HG03108 (cell line): ENCODE data around the gene CES3.
A peak's percentile ranks its signal among the peaks of the same experiment; 100 is the strongest.

Source experiments
- ATAC-seq: cut with Tn5 transposase; IDR thresholded peaks from one replicate; pipeline ENCODE4 v1.9.1; 2021; ENCODE audit warnings: moderate library complexity; ENCODE audit not compliant: unreplicated experiment

CES3 gene

GRCh38 chr16:66926171-66926947 is 34.7 kb upstream of the CES3 start:
- no peak for ATAC-seq

DNA sequence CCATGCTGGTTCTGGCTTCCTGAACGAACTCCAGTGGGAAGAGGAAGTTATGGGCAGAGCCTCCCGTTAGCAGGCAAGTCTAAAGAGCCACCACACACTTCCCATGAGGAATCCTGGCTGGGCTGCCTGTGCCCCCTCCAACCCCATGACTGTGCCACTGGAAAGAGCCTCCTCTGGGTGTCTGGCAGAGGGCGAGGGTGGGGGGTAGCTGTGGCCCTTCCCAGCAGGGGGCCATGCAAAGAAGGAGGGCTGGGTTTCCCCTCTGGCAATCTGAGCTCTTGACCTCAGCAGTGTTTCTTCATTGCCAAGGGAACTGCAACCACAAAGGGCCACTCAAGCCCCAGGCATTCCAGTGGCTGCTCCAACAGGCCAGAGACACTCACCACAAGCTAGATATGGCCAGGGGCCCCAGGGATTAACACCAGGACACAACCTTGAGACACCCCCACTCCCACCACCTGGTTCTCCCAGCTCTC is 34.1 kb upstream of the CES3 start:
- no peak for ATAC-seq

- no peak for ATAC-seq
Observed at GRCh38 chr16:66927918-66928649, 33.0 kb upstream of the CES3 start.

GRCh38 chr16:66928702-66929388 is 32.2 kb upstream of the CES3 start:
- ATAC-seq: no peak

- ATAC-seq: no peak
Observed at GRCh38 chr16:66930189-66930588, 30.9 kb upstream of the CES3 start.

DNA sequence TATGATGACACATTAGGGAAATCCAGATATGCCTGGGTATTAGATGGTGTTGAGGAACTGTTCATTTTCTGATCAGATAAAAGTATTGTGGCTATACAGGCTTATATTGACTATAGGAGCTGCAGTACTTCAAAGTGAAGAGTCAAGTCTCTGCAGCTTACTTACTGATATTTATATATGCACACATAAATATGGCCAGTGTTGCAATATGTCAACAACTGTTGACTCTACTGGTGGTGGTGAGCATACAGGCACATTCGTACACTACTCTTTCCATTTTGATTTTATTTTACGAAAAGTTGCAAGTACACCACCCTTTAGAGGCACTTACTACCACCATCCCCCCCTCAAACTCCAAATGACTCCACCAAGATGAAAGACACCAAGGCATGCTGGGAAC is 29.4 kb upstream of the CES3 start:
- no peak for ATAC-seq

- no peak for ATAC-seq
Observed at GRCh38 chr16:66932076-66932475, 29.0 kb upstream of the CES3 start.

GRCh38 chr16:66933776-66934137 is 27.3 kb upstream of the CES3 start:
- ATAC-seq: no peak

- ATAC-seq: peak; percentile 64
Observed at GRCh38 chr16:66934138-66934838, 26.8 kb upstream of the CES3 start, which contains the start of gene CIAO2B. Gene CIAO2B (minus strand): TSS chr16:66934402. CDS start chr16:66934364, 38 bp downstream.

- peak; percentile 4 for ATAC-seq
Observed at GRCh38 chr16:66934839-66935313, 26.2 kb upstream of the CES3 start.

DNA sequence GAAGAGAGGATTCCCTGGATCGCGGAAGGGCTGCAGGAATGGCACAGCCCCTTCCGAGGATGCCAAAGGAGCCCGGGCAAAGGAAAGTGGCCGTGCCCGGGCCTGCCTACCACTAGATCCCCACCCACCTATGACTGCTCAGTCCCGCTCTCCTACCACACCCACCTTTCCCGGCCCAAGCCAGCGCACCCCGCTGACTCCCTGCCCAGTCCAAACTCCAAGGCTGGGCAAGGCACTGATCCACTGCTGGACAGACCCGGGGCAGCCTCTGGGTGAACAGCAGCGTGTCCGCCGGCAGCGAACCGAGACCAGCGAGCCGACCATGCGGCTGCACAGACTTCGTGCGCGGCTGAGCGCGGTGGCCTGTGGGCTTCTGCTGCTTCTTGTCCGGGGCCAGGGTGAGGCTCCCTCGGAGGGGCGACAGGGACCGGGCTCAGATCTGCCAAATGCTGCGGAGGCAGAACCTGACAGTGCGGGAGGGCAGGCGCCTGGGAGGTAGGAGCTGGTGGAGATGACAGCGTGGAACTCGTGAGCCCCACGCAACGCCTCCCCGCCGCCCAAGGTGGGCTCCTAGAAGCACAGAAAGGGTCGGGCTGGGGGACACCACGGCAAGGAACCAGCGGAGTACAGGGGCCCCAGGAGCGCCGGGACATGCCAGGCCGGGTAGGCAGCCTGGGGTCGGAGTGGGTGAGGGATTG is 25.6 kb upstream of the CES3 start, which contains the start of gene CES2:
TSS of gene CES2 (plus strand) at position 203 of the 698 bp plus-strand sequence. CDS start at position 323, 120 bp downstream.
- no peak for ATAC-seq

DNA sequence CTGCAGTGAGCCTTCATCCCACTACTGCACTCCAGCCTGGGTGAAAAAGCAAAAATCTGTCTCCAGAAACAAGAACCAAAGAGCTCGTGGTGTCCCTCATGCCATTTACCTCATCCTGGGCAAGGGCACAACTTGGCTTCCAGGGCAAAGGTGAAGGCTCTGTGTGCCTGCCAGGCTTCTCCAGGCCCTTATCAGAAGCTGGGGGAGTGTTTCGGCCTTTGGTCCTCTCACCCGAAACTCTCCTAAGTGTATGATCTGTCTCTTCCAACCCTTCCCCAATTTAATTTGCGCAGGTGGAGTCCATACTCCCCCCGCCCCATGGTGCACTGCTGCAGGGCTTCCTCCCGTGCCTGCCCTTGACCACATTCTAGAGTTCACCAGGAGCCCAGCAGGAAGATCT is 24.6 kb upstream of the CES3 start:
- no peak for ATAC-seq

DNA sequence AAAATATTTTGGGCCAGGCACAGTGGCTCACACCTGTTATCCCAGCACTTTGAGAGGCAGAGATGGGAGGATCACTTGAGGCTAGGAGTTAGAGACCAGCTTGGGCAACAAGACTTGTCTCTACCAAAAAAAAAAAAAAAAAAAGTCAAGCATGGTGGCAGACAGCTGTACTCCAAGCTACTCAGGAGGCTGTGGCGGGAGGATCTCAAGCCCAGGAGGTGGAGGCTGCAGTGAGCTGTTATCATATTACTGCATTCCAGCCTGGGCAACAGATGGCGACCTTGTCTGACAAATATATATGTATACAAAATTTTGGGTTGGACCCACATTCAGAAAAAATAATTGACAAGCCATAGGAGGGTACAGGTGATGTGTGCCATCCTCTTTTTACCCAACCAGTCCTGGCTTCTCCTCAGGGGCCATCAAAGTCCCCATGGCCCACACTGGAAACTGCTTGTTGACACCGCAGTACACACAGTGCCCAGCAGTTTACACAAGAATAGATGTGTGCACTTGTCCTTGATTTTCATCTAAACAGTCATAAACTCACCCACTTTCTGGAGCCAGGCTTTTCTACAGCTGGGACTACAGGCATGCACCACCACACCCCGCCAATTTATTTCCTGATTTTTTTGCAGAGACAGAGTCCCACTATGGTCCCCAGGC is 24.0 kb upstream of the CES3 start:
- no peak for ATAC-seq

DNA sequence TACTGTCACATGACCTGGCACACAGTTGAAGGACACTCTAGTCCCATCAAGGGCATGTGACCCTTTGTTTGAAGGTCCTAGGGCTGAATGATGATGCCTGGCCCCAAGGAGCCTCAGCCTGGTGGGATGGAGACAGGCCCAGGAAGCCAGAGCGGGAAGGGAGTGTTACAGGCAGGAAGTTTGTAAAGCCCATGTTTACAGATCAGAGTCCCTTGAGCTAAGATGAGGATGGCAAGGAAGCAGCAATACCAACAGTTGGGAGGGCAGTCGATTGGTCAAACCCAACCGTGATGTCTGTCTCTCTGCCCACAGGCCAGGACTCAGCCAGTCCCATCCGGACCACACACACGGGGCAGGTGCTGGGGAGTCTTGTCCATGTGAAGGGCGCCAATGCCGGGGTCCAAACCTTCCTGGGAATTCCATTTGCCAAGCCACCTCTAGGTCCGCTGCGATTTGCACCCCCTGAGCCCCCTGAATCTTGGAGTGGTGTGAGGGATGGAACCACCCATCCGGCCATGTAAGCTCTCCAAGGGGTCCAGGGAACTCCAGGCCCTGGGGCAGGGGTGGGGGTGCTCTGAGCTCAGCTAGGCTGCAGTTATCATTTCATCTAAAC is 23.2 kb upstream of the CES3 start:
- no peak for ATAC-seq

- no peak for ATAC-seq
Observed at GRCh38 chr16:66939366-66939765, 21.7 kb upstream of the CES3 start.

- ATAC-seq: no peak
Observed at GRCh38 chr16:66940236-66940635, 20.8 kb upstream of the CES3 start.

GRCh38 chr16:66942981-66943380 is 18.1 kb upstream of the CES3 start:
- ATAC-seq: no peak

GRCh38 chr16:66943426-66944053 is 17.5 kb upstream of the CES3 start:
- no peak for ATAC-seq

- ATAC-seq: no peak
Observed at GRCh38 chr16:66944054-66944441, 17.0 kb upstream of the CES3 start.
